Measurements from ENCODE around the gene ZDHHC1.

ZDHHC1 gene

DNA sequence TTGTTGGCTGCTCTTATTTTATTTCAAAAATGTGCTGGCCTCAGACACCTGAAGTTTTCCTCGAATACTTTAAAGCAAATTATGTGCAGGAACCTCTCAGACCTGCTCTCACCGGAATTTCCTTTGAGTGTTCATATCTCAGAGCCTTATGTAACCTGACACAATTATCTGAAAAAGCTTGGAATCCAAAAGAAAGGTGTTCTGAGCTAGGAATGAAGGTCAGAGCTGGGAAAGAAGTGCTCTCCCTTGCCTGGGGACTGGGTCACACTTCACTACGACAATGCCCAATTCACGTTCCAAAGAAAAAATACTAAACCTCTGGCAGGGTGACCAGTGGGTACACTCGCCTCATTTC lies 8.0 kb upstream of the ZDHHC1 start:
- TF ChIP-seq, protein P1, sequence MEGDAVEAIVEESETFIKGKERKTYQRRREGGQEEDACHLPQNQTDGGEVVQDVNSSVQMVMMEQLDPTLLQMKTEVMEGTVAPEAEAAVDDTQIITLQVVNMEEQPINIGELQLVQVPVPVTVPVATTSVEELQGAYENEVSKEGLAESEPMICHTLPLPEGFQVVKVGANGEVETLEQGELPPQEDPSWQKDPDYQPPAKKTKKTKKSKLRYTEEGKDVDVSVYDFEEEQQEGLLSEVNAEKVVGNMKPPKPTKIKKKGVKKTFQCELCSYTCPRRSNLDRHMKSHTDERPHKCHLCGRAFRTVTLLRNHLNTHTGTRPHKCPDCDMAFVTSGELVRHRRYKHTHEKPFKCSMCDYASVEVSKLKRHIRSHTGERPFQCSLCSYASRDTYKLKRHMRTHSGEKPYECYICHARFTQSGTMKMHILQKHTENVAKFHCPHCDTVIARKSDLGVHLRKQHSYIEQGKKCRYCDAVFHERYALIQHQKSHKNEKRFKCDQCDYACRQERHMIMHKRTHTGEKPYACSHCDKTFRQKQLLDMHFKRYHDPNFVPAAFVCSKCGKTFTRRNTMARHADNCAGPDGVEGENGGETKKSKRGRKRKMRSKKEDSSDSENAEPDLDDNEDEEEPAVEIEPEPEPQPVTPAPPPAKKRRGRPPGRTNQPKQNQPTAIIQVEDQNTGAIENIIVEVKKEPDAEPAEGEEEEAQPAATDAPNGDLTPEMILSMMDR (IDR thresholded peaks at IDR 0.05) = no peak
- no peaks in the 10 kb centered on the region for H3K9me3 ChIP-seq (ENCODE audit: control insufficient read depth, low read length)
- peaks cover 13% of the 10 kb centered on the region for H3K4me1 ChIP-seq
- H3K9ac ChIP-seq = no peak overlapping the region
- no peaks in the 10 kb centered on the region for H3K36me3 ChIP-seq (ENCODE audit: control insufficient read depth, insufficient read depth, low read length)
- H3K79me2 ChIP-seq = no peaks in the 10 kb centered on the region
- peak overlapping the region; percentile 49 for H3K4me2 ChIP-seq (ENCODE audit: low read length)
- no peaks in the 10 kb centered on the region for H3K27me3 ChIP-seq (ENCODE audit: control insufficient read depth, insufficient read depth, low read length)
- H3K4me3 ChIP-seq (ENCODE audit: low read depth, low read length) = no peak overlapping the region
- peak overlapping the region; percentile 33 for H3K27ac ChIP-seq
- no peak overlapping the region for H2AFZ ChIP-seq

- Histone ChIP-seq H3K4me3 (ENCODE audit: low read depth, low read length) (no peak overlapping the region), H3K79me2 (no peaks in the 10 kb centered on the region), H3K27ac (peak overlapping the region; percentile 33), H3K4me1 (peaks cover 14% of the 10 kb centered on the region), H2AFZ (no peak overlapping the region), H3K4me2 (ENCODE audit: low read length) (peak overlapping the region; percentile 49), H3K36me3 (ENCODE audit: control insufficient read depth, insufficient read depth, low read length) (no peaks in the 10 kb centered on the region), H3K27me3 (ENCODE audit: control insufficient read depth, insufficient read depth, low read length) (no peaks in the 10 kb centered on the region), H3K9ac (no peak overlapping the region), H3K9me3 (ENCODE audit: control insufficient read depth, low read length) (no peaks in the 10 kb centered on the region)
- TF ChIP-seq, protein P1 (IDR thresholded peaks at IDR 0.05) = no peak
Observed at GRCh38 chr16:67423611-67424260, 7.5 kb upstream of the ZDHHC1 start.

DNA sequence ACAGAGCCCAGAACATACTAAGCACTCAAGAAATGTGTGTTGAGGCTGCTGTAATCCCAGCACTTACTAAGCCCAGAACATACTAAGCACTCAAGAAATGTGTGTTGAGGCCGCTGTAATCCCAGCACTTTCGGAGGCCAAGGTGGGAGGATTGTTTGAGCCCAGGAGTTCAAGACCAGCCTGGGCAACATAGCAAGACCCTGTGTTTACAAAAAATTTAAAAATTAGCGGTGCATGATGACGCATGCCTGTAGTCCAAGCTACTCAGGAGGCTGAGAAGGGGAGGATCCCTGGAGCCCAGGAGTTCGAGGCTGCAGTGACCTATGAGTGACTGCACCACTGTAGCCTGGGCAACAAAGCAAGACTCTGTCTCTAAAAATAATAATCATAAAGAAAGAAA lies 6.7 kb upstream of the ZDHHC1 start:
- no peaks in the 10 kb centered on the region for H3K27me3 ChIP-seq (ENCODE audit: control insufficient read depth, insufficient read depth, low read length)
- H3K27ac ChIP-seq = no peak overlapping the region
- no peak overlapping the region for H3K9ac ChIP-seq
- no peak overlapping the region for H3K4me3 ChIP-seq (ENCODE audit: low read depth, low read length)
- H3K9me3 ChIP-seq (ENCODE audit: control insufficient read depth, low read length) = no peaks in the 10 kb centered on the region
- H3K36me3 ChIP-seq (ENCODE audit: control insufficient read depth, insufficient read depth, low read length) = no peaks in the 10 kb centered on the region
- H2AFZ ChIP-seq = no peak overlapping the region
- no peaks in the 10 kb centered on the region for H3K79me2 ChIP-seq
- peaks cover 12% of the 10 kb centered on the region for H3K4me1 ChIP-seq
- TF ChIP-seq, protein P1 (IDR thresholded peaks at IDR 0.05) = no peak
- peak overlapping the region; percentile 49 for H3K4me2 ChIP-seq (ENCODE audit: low read length)

- Histone ChIP-seq H3K4me3 (ENCODE audit: low read depth, low read length) (no peak overlapping the region), H2AFZ (no peak overlapping the region), H3K27ac (no peak overlapping the region), H3K27me3 (ENCODE audit: control insufficient read depth, insufficient read depth, low read length) (no peaks in the 10 kb centered on the region), H3K36me3 (ENCODE audit: control insufficient read depth, insufficient read depth, low read length) (no peaks in the 10 kb centered on the region), H3K79me2 (no peaks in the 10 kb centered on the region), H3K9me3 (ENCODE audit: control insufficient read depth, low read length) (no peaks in the 10 kb centered on the region), H3K9ac (no peak overlapping the region), H3K4me2 (ENCODE audit: low read length) (no peak overlapping the region), H3K4me1 (peaks cover 28% of the 10 kb centered on the region)
- TF ChIP-seq, protein P1 (IDR thresholded peaks at IDR 0.05) = no peak
Observed at GRCh38 chr16:67421030-67421429, 4.8 kb upstream of the ZDHHC1 start.

- Histone ChIP-seq H3K4me1 (peaks cover 28% of the 10 kb centered on the region), H3K4me3 (ENCODE audit: low read depth, low read length) (no peak overlapping the region), H3K79me2 (no peaks in the 10 kb centered on the region), H3K36me3 (ENCODE audit: control insufficient read depth, insufficient read depth, low read length) (no peaks in the 10 kb centered on the region), H3K27ac (no peak overlapping the region), H3K9me3 (ENCODE audit: control insufficient read depth, low read length) (no peaks in the 10 kb centered on the region), H2AFZ (no peak overlapping the region), H3K27me3 (ENCODE audit: control insufficient read depth, insufficient read depth, low read length) (no peaks in the 10 kb centered on the region), H3K4me2 (ENCODE audit: low read length) (no peak overlapping the region), H3K9ac (no peak overlapping the region)
- TF ChIP-seq, protein P1 (IDR thresholded peaks at IDR 0.05) = no peak
Observed at GRCh38 chr16:67419931-67420330, 3.7 kb upstream of the ZDHHC1 start.

All from parathyroid adenoma (tissue), 2 donors.